GM18951 (cell line): ENCODE results near the gene CFAP54.
"Not testable (repeated sequence)": the region's sequence is repeated elsewhere in the genome, so short reads cannot be mapped to it uniquely, and the experiment has no call there.

ENCODE experiments used
- POLR2A ChIP-seq: IDR thresholded peaks from 4 replicates; pipeline ENCODE4 v1.6.1; 2011; ENCODE audit warnings: mild to moderate bottlenecking; ENCODE audit not compliant: insufficient read length, insufficient read depth; ENCODE audit errors: extremely low read depth
- in situ Hi-C: fragments of 300-500 bp; cut with MboI; formaldehyde crosslinking; loops from one replicate; pipeline ENCODE4 v1.12.0; 2022; ENCODE audit warnings: low sequenced_read_pairs, mixed read lengths, inconsistent platforms; ENCODE audit not compliant: unreplicated experiment

Gene CFAP54

DNA sequence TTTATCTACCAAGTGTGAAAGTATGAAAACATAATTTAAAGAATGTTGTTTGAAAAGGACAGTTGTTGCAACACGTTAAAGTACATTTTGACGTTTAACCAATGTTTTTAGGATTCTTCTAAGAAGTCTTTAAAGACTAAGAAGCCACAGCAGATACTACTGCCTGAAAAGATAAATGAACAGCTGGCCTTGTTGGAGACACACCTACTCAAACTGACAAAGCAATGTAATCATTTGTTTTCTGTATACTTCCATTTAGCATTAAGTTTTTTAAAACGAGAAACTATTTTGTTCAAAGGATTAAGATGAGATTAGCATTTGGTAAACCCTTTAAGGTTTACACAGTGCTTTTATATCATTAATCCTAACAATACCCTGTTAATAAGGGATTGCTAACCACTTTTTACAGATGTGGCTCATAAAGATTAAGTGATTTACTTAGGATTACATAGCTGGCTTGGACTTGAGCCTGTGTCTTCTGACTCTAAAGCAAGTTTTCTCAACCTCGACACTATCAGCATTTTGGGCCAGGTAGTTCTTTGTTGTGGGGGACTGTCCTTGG, 134.4 kb downstream of the CFAP54 start:
- TF ChIP-seq POLR2A: no peak
- in situ Hi-C loops: no loop called here

DNA sequence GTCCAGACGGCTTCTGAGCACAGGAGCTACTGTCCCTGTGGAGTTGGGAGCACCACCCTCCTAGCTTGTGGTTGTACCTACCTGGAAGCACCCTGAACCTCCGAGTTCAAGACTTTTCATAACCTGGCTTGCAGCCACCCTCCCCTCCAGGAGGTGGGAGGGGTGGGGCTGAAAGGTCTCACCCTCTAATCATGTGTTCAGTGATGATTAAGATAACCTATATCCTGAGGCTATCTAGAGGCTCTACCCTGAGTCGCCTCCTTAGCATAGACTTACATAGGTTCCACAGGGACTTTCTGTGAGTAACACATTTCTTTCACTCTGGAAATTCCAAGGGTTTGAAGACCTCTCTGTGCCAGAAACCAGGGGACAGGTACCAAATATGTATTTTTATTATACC, 146.5 kb downstream of the CFAP54 start:
- in situ Hi-C loops: no loop called here
- TF ChIP-seq POLR2A: no peak

DNA sequence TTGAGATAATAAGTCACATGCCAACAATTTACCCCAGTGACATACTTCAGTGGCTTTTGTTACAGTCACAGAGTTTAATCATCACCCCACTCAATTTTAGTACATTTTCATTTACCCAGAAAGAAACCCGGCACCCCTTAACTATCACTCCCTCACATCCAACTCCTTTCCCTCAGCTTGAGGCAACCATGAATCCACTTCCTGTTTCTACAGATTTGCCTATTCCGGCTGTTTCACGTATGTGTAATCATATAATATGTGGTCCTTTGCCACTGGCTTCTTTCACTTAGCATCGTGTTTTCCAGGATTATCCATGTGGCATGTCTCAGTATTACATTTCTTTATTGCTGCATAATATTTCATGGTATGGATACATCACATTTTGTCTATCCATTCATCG, 147.5 kb downstream of the CFAP54 start:
- in situ Hi-C loops: no loop called here
- no peak for TF ChIP-seq POLR2A

DNA sequence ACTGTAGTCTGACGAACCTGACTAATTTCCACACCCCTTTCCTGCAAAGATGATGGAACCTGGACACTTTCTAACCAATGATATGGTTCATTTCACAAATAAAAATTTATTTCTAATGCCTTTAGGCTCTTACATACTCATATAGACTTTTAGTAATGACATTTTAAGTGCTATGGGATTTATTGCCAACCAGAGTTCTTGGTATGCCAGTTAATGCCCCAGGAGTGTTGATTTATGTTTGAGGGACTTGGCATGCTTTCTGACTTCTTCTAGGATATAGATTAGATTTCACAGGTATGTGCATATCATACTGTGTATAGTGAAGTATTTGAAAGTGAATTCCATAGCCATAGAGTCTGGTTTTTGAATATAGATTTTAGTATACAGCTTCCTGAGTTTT, 159.5 kb downstream of the CFAP54 start:
- no peak for TF ChIP-seq POLR2A
- in situ Hi-C loops: no loop called here

DNA sequence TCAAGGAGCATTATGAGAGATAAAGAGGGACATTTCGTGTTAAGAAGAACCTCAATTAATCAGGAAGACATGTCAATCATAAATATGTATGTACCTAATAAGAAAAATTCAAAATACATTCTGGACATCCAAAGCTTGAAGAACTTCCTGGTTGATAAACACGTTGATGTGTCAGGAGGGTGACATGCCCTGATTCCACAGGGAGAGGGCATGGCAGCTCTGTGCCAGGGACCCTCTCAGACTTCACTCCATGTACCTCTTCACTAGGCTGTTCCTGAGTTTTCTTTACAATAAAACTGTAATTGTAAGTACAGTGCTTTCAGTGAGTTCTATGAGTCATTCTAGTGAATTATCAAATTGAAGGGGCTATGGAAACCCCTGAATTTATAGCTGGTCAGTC, 163.5 kb downstream of the CFAP54 start:
- no peak for TF ChIP-seq POLR2A
- in situ Hi-C loops: no loop called here

DNA sequence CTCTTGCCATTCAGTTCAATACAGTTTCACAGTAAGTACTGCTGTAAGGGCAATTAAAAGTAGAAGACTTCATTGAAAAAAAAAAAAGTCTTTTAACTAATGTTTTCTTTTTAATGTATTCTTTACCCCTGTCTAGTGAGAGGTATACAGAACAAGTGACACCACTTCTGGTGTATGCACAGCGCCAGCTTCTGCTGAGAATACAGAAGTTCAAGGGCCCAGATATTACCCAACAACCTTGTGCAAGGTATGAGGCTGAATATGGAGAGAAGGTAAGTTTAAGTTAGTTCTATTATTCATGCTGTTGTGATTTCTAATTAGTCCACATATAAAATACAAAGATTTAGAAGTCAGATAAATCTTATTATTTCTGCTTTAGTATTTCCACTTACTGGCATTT, 168.7 kb downstream of the CFAP54 start:
- in situ Hi-C loops: no loop called here
- no peak for TF ChIP-seq POLR2A

DNA sequence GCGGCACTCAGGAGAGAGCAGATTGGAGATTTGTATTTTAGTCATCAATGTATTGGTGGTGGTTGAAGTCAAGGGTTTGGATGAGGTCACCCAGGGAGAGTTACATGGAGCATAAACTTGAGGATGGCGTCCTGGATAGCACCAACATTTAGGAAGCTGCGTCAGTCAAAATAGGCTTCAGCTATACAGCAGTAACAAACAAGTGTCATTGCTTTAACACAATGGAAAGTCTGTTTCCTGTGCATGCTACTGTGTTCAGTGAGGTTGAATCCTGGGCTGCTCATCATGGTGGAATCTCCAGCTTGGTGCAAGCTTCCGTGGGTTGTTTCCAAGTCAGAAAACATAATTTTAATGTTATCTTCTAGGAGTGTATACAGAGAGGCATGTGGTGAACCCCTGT, 180.4 kb downstream of the CFAP54 start:
- in situ Hi-C loops: no loop called here
- TF ChIP-seq POLR2A: no peak

DNA sequence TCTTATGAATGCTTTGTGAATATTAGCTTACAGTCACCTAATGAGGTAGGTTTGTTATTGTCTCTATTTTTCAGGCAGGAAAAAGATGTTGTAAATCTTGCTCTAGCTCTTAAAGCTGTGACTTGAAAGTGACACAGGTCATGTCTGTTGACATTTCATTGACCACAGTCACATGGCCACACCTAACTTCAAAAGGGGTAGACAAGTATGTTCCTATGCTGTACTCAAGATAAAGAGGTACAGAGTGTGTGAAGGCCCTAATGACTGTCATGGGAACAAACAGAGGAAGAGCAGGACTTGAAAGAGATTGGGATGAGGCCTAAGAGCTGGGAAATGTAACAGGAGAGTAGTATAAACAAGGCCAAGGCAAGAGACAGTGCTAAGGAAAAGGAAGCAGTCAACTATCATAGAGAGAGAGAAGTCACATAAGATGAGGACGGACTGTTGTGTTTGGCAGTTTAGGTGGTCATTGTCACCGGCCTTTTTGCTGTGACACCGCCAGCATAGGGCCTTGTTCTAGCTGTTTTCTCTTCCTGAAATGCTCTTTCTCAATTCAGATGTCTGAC, 181.0 kb downstream of the CFAP54 start:
- in situ Hi-C loops: no loop called here
- TF ChIP-seq POLR2A: no peak

DNA sequence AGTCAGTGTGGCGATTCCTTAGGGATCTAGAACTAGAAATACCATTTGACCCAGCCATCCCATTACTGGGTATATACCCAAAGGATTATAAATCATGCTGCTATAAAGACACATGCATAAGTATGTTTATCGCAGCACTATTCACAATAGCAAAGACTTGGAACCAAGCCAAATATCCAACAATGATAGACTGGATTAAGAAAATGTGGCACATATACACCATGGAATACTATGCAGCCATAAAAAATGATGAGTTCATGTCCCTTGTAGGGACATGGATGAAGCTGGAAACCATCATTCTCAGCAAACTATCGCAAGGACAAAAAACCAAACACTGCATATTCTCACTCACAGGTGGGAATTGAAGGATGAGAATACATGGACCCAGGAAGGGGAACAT, 186.1 kb downstream of the CFAP54 start:
- in situ Hi-C loops: not testable (repeated sequence)

DNA sequence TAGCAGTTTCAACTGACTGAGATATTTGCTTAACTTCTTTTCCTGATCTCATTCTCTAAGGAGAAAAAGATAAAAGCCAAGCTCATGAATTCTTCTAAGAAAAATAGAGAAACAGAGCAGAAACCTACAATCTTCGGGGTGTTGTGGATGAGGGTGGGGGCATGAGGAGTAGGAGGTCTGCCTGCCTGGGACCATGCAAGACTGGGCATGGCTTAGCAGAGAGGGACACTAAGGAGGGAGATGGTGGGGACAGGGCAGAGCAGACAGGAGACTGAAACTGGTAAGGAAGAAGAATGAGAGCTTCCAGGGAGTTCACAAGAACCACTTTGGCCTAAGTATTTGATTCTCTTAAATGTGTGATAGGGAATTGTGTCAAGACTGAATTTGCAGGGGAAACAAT, 188.0 kb downstream of the CFAP54 start:
- in situ Hi-C loops: no loop called here
- TF ChIP-seq POLR2A: no peak

DNA sequence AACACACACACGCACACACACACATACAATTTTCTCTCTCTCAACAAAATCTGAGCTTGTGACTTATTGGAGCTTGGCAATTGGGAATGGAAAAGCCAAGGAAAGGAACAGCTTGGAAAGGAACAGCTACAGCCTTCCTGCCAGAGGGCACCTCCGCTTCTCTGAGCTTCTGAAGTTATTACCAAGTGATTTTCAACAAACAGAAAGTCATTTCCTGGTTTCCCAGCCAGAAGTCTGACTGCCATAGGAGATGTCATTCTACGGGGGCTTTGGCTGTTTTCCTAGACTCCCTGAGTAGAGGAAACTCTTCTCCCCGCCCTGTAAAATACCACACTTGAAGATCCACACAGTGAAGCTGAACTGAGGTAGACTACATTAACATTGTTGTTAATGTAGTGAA, 198.3 kb downstream of the CFAP54 start:
- TF ChIP-seq POLR2A: no peak
- in situ Hi-C loops: no loop called here

DNA sequence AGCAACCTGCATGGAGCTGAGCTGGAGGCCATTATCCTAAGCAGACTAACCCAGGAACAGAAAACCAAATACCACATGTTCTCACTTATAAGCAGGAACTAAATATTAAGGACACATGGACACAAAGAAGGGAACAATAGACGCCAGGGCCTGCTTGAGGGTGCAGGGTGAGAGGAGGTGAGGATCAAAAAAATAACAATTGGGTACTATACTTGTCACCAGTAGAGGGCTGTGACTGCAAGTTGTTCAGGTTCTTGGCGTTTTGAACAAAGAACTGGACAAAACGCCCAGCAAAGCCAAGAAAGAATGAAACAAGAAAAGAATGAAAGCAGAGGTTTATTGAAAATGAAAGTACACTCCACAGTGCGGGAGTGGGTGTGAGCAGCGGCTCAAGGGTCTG, 209.1 kb downstream of the CFAP54 start:
- in situ Hi-C loops: no loop called here
- no peak for TF ChIP-seq POLR2A

DNA sequence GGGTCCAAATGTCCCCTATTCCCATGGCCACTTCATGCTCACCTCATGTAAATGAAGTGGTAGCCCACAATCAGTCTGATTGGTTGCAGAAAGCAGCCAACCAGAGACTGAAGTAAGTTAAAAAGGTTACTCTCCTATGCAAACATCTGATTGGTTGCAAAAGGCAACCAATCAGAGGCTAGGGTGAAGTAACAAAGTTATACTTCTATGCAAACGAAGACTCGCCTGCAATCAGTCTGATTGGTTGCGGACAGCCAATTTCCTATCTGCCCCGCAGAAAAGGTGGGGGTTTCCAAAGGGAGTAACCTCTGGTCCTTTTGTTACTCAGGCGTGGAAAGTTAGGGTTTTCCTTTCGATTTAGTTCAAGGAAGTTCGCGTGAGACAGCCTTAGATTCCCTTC, 209.6 kb downstream of the CFAP54 start:
- in situ Hi-C loops: no loop called here
- TF ChIP-seq POLR2A: no peak

DNA sequence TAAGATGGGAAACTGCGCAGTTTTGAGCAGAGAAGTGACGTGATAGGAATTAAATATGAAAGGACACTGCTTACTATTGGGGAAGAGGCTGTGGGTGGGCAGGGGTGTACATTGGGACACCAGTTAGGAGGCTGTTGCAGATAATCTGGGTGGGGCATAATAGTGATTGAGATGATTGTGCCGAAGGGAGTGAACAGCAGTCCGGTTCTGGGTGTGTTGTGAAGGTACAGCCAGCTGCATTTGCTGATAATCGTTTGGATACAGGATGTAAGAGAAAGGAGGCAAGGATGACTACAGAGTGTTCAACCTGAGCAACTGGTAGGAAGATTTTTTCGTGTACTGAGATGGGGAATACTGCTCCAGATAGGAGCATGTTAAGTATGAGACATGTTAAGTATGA, 212.5 kb downstream of the CFAP54 start:
- in situ Hi-C loops: no loop called here
- no peak for TF ChIP-seq POLR2A
